GM21723 (cell line): ENCODE data around the gene RAP1A.

Source experiments
- ATAC-seq: cut with Tn5 transposase; IDR thresholded peaks from one replicate; pipeline ENCODE4 v1.9.1; 2021; ENCODE audit warnings: mild to moderate bottlenecking, moderate library complexity; ENCODE audit not compliant: unreplicated experiment

The RAP1A gene

GRCh38 chr1:111707906-111708305, 88.3 kb downstream of the RAP1A start:
- no peak for ATAC-seq

GRCh38 chr1:111709986-111710385, 90.4 kb downstream of the RAP1A start:
- no peak for ATAC-seq

GRCh38 chr1:111716333-111716732, 96.7 kb downstream of the RAP1A start:
- no peak for ATAC-seq

GRCh38 chr1:111717450-111717849, 97.9 kb downstream of the RAP1A start:
- ATAC-seq = no peak

- ATAC-seq = no peak
Measured at GRCh38 chr1:111719135-111719534, 99.5 kb downstream of the RAP1A start.

- no peak for ATAC-seq
Measured at GRCh38 chr1:111719674-111720132, 100.1 kb downstream of the RAP1A start.

- ATAC-seq = no peak
Measured at GRCh38 chr1:111720274-111720976, 100.8 kb downstream of the RAP1A start.

- no peak for ATAC-seq
Measured at GRCh38 chr1:111720977-111721786, 101.6 kb downstream of the RAP1A start.

- ATAC-seq = no peak
Measured at GRCh38 chr1:111723091-111723806, 103.7 kb downstream of the RAP1A start.

- ATAC-seq = no peak
Measured at GRCh38 chr1:111723871-111724270, 104.3 kb downstream of the RAP1A start.

- ATAC-seq = no peak
Measured at GRCh38 chr1:111725192-111725591, 105.6 kb downstream of the RAP1A start.

- ATAC-seq = no peak
Measured at GRCh38 chr1:111727056-111727455, 107.5 kb downstream of the RAP1A start.

- ATAC-seq = no peak
Measured at GRCh38 chr1:111729271-111729921, 109.8 kb downstream of the RAP1A start.

- ATAC-seq = no peak
Measured at GRCh38 chr1:111729946-111730681, 110.5 kb downstream of the RAP1A start.

- no peak for ATAC-seq
Measured at GRCh38 chr1:111730706-111731105, 111.1 kb downstream of the RAP1A start.

- ATAC-seq = no peak
Measured at GRCh38 chr1:111731956-111732355, 112.4 kb downstream of the RAP1A start.

GRCh38 chr1:111732718-111733117, 113.1 kb downstream of the RAP1A start:
- ATAC-seq = no peak

- no peak for ATAC-seq
Measured at GRCh38 chr1:111733183-111733991, 113.8 kb downstream of the RAP1A start.

- no peak for ATAC-seq
Measured at GRCh38 chr1:111733992-111734341, 114.4 kb downstream of the RAP1A start.

GRCh38 chr1:111734426-111734825, 114.8 kb downstream of the RAP1A start:
- no peak for ATAC-seq
